Measurements from ENCODE around the gene DOP1A. TPM values are rescaled to one million over a fixed set of nuclear protein-coding genes. Genes with fewer than 3 reads are reported as not detected.

Gene DOP1A
- total RNA-seq, 1 experiment from 2014 or later: 16.1 TPM

DNA sequence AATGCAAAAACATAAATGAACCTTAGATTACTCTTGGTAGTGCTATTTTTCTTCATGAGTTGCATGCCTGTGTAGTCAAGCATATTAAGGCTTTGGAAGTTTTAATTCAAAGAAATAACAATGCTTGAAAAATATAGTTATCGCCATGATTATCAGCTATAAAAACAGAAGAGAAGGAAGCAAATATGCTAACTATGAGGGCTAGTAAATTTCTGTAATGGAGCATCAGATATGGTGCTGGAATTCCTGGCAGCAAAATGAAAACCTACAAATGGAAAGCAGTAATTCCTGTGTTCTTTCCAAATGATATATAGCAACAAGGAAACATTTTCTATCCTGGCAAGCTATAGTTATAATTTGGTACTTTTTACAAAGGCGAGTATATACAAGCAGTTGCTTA lies 29.7 kb downstream of the DOP1A start:
- Mint-ChIP-seq H3K4me3 (ENCODE audit: unreplicated experiment) (no peak overlapping the region), H3K9me3 (ENCODE audit: unreplicated experiment) (no peaks in the 10 kb centered on the region), H3K27ac (ENCODE audit: unreplicated experiment) (no peak overlapping the region), H3K4me1 (ENCODE audit: low read depth, unreplicated experiment) (no peaks in the 10 kb centered on the region), H3K27me3 (ENCODE audit: insufficient read depth, unreplicated experiment) (no peaks in the 10 kb centered on the region), H3K36me3 (ENCODE audit: insufficient read depth, unreplicated experiment) (peaks cover 12% of the 10 kb centered on the region)
- DNase-seq: no peak
- BruUV-seq (replicated peaks): no TSS peak
- CTCF ChIA-PET: no interaction called here
- Histone ChIP-seq H3K36me3 (ENCODE audit: control insufficient read depth, insufficient read depth, low read length) (no peaks in the 10 kb centered on the region), H3K4me1 (no peaks in the 10 kb centered on the region), H3K4me3 (ENCODE audit: low read depth, low read length) (no peak overlapping the region), H3K9me3 (no peaks in the 10 kb centered on the region), H3K27me3 (replicated peaks; ENCODE audit: control insufficient read depth, insufficient read depth, low read length) (no peaks in the 10 kb centered on the region)
- POLR2A ChIA-PET: interaction anchor here (0.5 kb wide), 1 partner anchor 32 kb away, joined by 3 read pairs; the partner anchor contains the start of gene UBE3D
- TF ChIP-seq, protein P1, sequence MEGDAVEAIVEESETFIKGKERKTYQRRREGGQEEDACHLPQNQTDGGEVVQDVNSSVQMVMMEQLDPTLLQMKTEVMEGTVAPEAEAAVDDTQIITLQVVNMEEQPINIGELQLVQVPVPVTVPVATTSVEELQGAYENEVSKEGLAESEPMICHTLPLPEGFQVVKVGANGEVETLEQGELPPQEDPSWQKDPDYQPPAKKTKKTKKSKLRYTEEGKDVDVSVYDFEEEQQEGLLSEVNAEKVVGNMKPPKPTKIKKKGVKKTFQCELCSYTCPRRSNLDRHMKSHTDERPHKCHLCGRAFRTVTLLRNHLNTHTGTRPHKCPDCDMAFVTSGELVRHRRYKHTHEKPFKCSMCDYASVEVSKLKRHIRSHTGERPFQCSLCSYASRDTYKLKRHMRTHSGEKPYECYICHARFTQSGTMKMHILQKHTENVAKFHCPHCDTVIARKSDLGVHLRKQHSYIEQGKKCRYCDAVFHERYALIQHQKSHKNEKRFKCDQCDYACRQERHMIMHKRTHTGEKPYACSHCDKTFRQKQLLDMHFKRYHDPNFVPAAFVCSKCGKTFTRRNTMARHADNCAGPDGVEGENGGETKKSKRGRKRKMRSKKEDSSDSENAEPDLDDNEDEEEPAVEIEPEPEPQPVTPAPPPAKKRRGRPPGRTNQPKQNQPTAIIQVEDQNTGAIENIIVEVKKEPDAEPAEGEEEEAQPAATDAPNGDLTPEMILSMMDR (IDR thresholded peaks at IDR 0.05; ENCODE audit: insufficient read depth in 1 of 2, low read depth in 1 of 2, low read length in 1 of 2, severe bottlenecking in 1 of 2, unreplicated experiment in 1 of 2): no peak
- intact Hi-C loops (cut with micrococcal nuclease; ENCODE audit: unreplicated experiment): no loop called here

DNA sequence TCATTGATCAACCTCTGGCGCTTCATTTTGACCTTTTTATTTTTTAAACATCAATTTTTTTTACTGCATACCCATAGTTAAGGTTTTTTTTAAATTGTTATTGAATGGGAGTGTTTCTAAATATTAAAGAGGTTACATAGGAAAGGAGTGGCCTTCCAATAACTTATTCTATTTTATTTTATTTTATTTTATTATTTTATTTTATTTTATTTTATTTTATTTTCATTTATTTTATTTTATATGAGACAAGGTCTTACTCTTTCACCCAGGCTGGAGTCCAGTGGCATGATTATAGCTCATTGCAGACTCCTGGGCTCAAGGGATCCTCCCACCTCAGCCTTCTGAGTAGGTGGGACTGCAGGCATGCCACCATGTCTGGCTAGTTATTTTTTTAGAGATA lies 30.2 kb downstream of the DOP1A start:
- Mint-ChIP-seq H3K27me3 (ENCODE audit: insufficient read depth, unreplicated experiment) (no peaks in the 10 kb centered on the region), H3K9me3 (ENCODE audit: unreplicated experiment) (no peaks in the 10 kb centered on the region), H3K4me1 (ENCODE audit: low read depth, unreplicated experiment) (no peaks in the 10 kb centered on the region), H3K36me3 (ENCODE audit: insufficient read depth, unreplicated experiment) (peaks cover 12% of the 10 kb centered on the region), H3K27ac (ENCODE audit: unreplicated experiment) (no peak overlapping the region), H3K4me3 (ENCODE audit: unreplicated experiment) (no peak overlapping the region)
- intact Hi-C loops (cut with micrococcal nuclease; ENCODE audit: unreplicated experiment): no loop called here
- DNase-seq: no peak
- ChIA-PET CTCF (no interaction called here), POLR2A (no interaction called here)
- Histone ChIP-seq H3K4me1 (no peaks in the 10 kb centered on the region), H3K27me3 (replicated peaks; ENCODE audit: control insufficient read depth, insufficient read depth, low read length) (no peaks in the 10 kb centered on the region), H3K4me3 (ENCODE audit: low read depth, low read length) (no peak overlapping the region), H3K9me3 (no peaks in the 10 kb centered on the region), H3K36me3 (ENCODE audit: control insufficient read depth, insufficient read depth, low read length) (no peaks in the 10 kb centered on the region)
- BruUV-seq (replicated peaks): no TSS peak
- TF ChIP-seq, protein P1 (IDR thresholded peaks at IDR 0.05; ENCODE audit: insufficient read depth in 1 of 2, low read depth in 1 of 2, low read length in 1 of 2, severe bottlenecking in 1 of 2, unreplicated experiment in 1 of 2): no peak

DNA sequence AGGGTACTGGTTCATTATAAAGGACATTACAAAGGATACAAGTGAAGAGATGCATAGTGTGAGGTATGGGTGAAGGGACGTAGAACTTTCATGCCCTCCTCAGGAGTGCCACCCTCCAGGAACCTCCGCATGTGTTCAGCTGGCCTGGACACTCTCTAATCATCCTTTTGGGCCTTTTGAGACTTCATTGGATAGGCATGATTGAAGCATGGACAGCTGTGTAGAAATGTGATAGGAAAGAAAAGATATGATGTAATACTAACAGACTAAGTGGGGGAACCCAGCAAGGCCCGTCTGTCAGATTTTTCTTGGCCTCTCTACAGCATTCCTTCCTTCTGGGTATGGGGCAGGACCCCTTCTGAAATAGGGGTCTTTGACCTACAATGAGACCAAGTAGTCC lies 31.1 kb downstream of the DOP1A start:
- H3K4me3 Mint-ChIP-seq (ENCODE audit: unreplicated experiment): no peak overlapping the region
- Histone ChIP-seq H3K27me3 (replicated peaks; ENCODE audit: control insufficient read depth, insufficient read depth, low read length) (no peaks in the 10 kb centered on the region), H3K4me1 (no peaks in the 10 kb centered on the region), H3K36me3 (ENCODE audit: control insufficient read depth, insufficient read depth, low read length) (no peaks in the 10 kb centered on the region), H3K9me3 (no peaks in the 10 kb centered on the region), H3K4me3 (ENCODE audit: low read depth, low read length) (no peak overlapping the region)
- no peak for DNase-seq
- H3K27me3 Mint-ChIP-seq (ENCODE audit: insufficient read depth, unreplicated experiment): no peaks in the 10 kb centered on the region
- ChIA-PET POLR2A (no interaction called here), CTCF (no interaction called here)
- no peak overlapping the region for H3K27ac Mint-ChIP-seq (ENCODE audit: unreplicated experiment)
- no peaks in the 10 kb centered on the region for H3K4me1 Mint-ChIP-seq (ENCODE audit: low read depth, unreplicated experiment)
- no peaks in the 10 kb centered on the region for H3K9me3 Mint-ChIP-seq (ENCODE audit: unreplicated experiment)
- no TSS peak for BruUV-seq (replicated peaks)
- TF ChIP-seq, protein P1 (IDR thresholded peaks at IDR 0.05; ENCODE audit: insufficient read depth in 1 of 2, low read depth in 1 of 2, low read length in 1 of 2, severe bottlenecking in 1 of 2, unreplicated experiment in 1 of 2): no peak
- peaks cover 12% of the 10 kb centered on the region for H3K36me3 Mint-ChIP-seq (ENCODE audit: insufficient read depth, unreplicated experiment)
- intact Hi-C loops (cut with micrococcal nuclease; ENCODE audit: unreplicated experiment): no loop called here

Data from Caco-2 (cell line).